Osteocyte (in vitro differentiated cells): ENCODE results near the gene NBEAL2. TPM values are rescaled to one million over a fixed set of nuclear protein-coding genes. Genes with fewer than 3 reads are reported as not detected.

Experiments used
- DNase-seq: peaks from one replicate; pipeline ENCODE4 v3.0.0; 2021; ENCODE audit warnings: mixed read lengths; ENCODE audit not compliant: unreplicated experiment; ENCODE audit errors: extremely low spot score
- H3K27ac Mint-ChIP-seq: one replicate; pipeline ENCODE4 v1.8.0; 2021; ENCODE audit warnings: mild to moderate bottlenecking, mixed read lengths; ENCODE audit not compliant: unreplicated experiment
- H3K27me3 Mint-ChIP-seq: one replicate; pipeline ENCODE4 v1.8.0; 2021; ENCODE audit warnings: mixed read lengths; ENCODE audit not compliant: unreplicated experiment
- H3K36me3 Mint-ChIP-seq: one replicate; pipeline ENCODE4 v1.8.0; 2021; ENCODE audit warnings: mixed read lengths; ENCODE audit not compliant: unreplicated experiment
- H3K4me1 Mint-ChIP-seq: one replicate; pipeline ENCODE4 v1.8.0; 2021; ENCODE audit warnings: mixed read lengths; ENCODE audit not compliant: unreplicated experiment
- H3K4me3 Mint-ChIP-seq: one replicate; pipeline ENCODE4 v1.8.0; 2021; ENCODE audit warnings: mild to moderate bottlenecking, moderate library complexity, mixed read lengths; ENCODE audit not compliant: unreplicated experiment
- H3K9me3 Mint-ChIP-seq: one replicate; pipeline ENCODE4 v1.8.0; 2021; ENCODE audit warnings: mixed read lengths; ENCODE audit not compliant: unreplicated experiment
- CTCF ChIP-seq: fragments of 200-600 bp; sonication (generic); IDR thresholded peaks from 2 replicates; pipeline ENCODE4 v1.5.0; 2021; ENCODE audit warnings: antibody characterized with exemption, mild to moderate bottlenecking, moderate library complexity
- total RNA-seq: library from RNA; stranded (reverse); gene quantifications from 2 replicates; pipeline ENCODE4 v1.2.1, GENCODE V29; 2021

The NBEAL2 gene
- total RNA-seq, 1 donor from 2014 or later = 21.8 TPM

GRCh38 chr3:47011371-47011770 lies 31.9 kb downstream of the NBEAL2 start:
- no peak for TF ChIP-seq CTCF
- Mint-ChIP-seq H3K4me1 (peaks cover 10% of the 10 kb centered on the region), H3K36me3 (peaks cover 4% of the 10 kb centered on the region), H3K4me3 (no peak overlapping the region), H3K9me3 (no peaks in the 10 kb centered on the region), H3K27ac (peak overlapping the region; percentile 85), H3K27me3 (no peaks in the 10 kb centered on the region)
- no peak for DNase-seq

- no peaks in the 10 kb centered on the region for H3K27me3 Mint-ChIP-seq
- H3K4me3 Mint-ChIP-seq = no peak overlapping the region
- DNase-seq = no peak
- H3K27ac Mint-ChIP-seq = no peak overlapping the region
- no peak for TF ChIP-seq CTCF
- H3K4me1 Mint-ChIP-seq = peaks cover 18% of the 10 kb centered on the region
- no peaks in the 10 kb centered on the region for H3K9me3 Mint-ChIP-seq
- peaks cover 13% of the 10 kb centered on the region for H3K36me3 Mint-ChIP-seq
Observed at GRCh38 chr3:47012342-47013230, 33.1 kb downstream of the NBEAL2 start.

GRCh38 chr3:47013231-47013630 lies 33.8 kb downstream of the NBEAL2 start:
- no peaks in the 10 kb centered on the region for H3K9me3 Mint-ChIP-seq
- H3K36me3 Mint-ChIP-seq = peaks cover 16% of the 10 kb centered on the region
- no peak for DNase-seq
- H3K4me1 Mint-ChIP-seq = peaks cover 25% of the 10 kb centered on the region
- TF ChIP-seq CTCF = no peak
- H3K27me3 Mint-ChIP-seq = no peaks in the 10 kb centered on the region
- H3K27ac Mint-ChIP-seq = no peak overlapping the region
- no peak overlapping the region for H3K4me3 Mint-ChIP-seq

- no peaks in the 10 kb centered on the region for H3K9me3 Mint-ChIP-seq
- DNase-seq = no peak
- no peak overlapping the region for H3K4me3 Mint-ChIP-seq
- H3K36me3 Mint-ChIP-seq = peaks cover 21% of the 10 kb centered on the region
- H3K27me3 Mint-ChIP-seq = no peaks in the 10 kb centered on the region
- TF ChIP-seq CTCF = no peak
- H3K4me1 Mint-ChIP-seq = peaks cover 31% of the 10 kb centered on the region
- no peak overlapping the region for H3K27ac Mint-ChIP-seq
Observed at GRCh38 chr3:47014036-47014435, 34.6 kb downstream of the NBEAL2 start.

GRCh38 chr3:47015151-47015550 lies 35.7 kb downstream of the NBEAL2 start:
- no peak for DNase-seq
- H3K27ac Mint-ChIP-seq = no peak overlapping the region
- H3K4me1 Mint-ChIP-seq = peaks cover 24% of the 10 kb centered on the region
- H3K27me3 Mint-ChIP-seq = no peaks in the 10 kb centered on the region
- no peak for TF ChIP-seq CTCF
- peaks cover 25% of the 10 kb centered on the region for H3K36me3 Mint-ChIP-seq
- no peak overlapping the region for H3K4me3 Mint-ChIP-seq
- no peaks in the 10 kb centered on the region for H3K9me3 Mint-ChIP-seq
